ENCODE measurements around the gene MEPE.

DNA sequence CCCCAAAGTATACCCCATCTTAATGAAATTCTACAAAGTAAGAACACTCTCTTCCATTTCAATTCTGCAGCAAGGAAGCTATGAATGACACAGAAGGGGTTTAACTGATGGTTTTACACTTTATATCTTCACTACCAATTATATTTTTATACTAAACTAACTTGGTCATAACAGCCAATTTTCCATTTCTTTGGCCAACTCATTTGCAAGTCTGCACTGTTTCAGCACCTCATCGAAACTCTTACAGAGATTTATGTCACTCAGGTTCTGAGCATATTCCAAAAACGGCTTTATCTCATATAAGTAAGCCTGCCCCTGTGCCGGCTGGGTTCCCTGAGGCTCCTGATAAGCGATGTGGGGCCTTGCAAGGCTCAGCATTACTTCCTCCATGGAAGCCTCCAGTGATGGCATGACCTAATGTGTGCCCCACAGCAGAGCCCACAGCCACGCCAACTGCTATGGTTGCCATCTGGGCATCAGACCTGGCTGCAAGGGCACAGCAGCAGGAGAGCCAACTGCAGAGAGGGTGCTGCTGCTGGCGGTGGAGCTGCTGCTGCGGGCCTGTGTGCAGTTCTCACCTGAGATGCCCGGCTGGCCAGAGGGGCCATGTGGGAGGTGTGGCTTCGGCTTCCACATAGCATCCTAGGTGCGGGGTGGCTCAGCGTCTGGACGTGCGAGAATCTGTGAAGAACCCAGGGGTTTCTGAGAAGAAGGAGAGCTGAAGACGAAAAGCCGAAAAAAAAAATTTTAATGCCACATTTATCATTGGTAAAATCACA, 46.8 kb upstream of the MEPE start:
- TF ChIP-seq RAD21 (IDR thresholded peaks at IDR 0.05; ENCODE audit: insufficient read depth, low read depth, low read length) (no peak), EED (IDR thresholded peaks at IDR 0.05; ENCODE audit: low read depth) (no peak), TCF12 (IDR thresholded peaks at IDR 0.05; ENCODE audit: low read depth, low read length) (no peak), ASH2L (IDR thresholded peaks at IDR 0.05; ENCODE audit: borderline replicate concordance, low read depth) (no peak)
- TF ChIP-seq, protein P1, sequence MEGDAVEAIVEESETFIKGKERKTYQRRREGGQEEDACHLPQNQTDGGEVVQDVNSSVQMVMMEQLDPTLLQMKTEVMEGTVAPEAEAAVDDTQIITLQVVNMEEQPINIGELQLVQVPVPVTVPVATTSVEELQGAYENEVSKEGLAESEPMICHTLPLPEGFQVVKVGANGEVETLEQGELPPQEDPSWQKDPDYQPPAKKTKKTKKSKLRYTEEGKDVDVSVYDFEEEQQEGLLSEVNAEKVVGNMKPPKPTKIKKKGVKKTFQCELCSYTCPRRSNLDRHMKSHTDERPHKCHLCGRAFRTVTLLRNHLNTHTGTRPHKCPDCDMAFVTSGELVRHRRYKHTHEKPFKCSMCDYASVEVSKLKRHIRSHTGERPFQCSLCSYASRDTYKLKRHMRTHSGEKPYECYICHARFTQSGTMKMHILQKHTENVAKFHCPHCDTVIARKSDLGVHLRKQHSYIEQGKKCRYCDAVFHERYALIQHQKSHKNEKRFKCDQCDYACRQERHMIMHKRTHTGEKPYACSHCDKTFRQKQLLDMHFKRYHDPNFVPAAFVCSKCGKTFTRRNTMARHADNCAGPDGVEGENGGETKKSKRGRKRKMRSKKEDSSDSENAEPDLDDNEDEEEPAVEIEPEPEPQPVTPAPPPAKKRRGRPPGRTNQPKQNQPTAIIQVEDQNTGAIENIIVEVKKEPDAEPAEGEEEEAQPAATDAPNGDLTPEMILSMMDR (IDR thresholded peaks at IDR 0.05 in 2 of 3, conservative IDR thresholded peaks at IDR 0.05 in 1 of 3; ENCODE audit: control insufficient read depth in 2 of 3, extremely low read depth in 1 of 3, insufficient read depth in 1 of 3, low read depth in 3 of 3, low read length in 3 of 3) = no peak
